Left lung (tissue), 10 donors: ENCODE results near the gene PHACTR3. TPM values are rescaled to one million over a fixed set of nuclear protein-coding genes. Genes with fewer than 3 reads are reported as not detected.

ENCODE experiments used
- ATAC-seq: fragments of 200-7000 bp; cut with Tn5 transposase; one replicate; pipeline ENCODE4 v1.9.1; 2020; ENCODE audit warnings: moderate library complexity
- DNase-seq, 4 donors: peaks; one replicate each; pipeline ENCODE4 v3.0.0-alpha.2; 2013 to 2020
- H3K27ac ChIP-seq, 2 donors: fragments of 200-600 bp; sonication (generic) in 1 of 2; one replicate each; pipeline versions ENCODE4 v1.5.0 to v1.8.0; 2020 to 2021
- H3K27me3 ChIP-seq, 2 donors: fragments of 200-600 bp; sonication (generic) in 1 of 2; one replicate each; pipeline versions ENCODE4 v1.5.0 to v1.8.0; 2020 to 2021
- H3K36me3 ChIP-seq, 2 donors: fragments of 200-600 bp; sonication (generic) in 1 of 2; one replicate each; pipeline versions ENCODE4 v1.5.0 to v1.8.0; 2020 to 2021
- H3K4me1 ChIP-seq, 2 donors: fragments of 200-600 bp; one replicate each; pipeline ENCODE4 v1.8.0; 2021
- H3K4me3 ChIP-seq, 2 donors: fragments of 200-600 bp; sonication (generic) in 1 of 2; one replicate each; pipeline versions ENCODE4 v1.5.0 to v1.8.0; 2020 to 2021; ENCODE audit warnings: mild to moderate bottlenecking in 1 of 2
- H3K9me3 ChIP-seq, 2 donors: fragments of 200-600 bp; sonication (generic) in 1 of 2; one replicate each; pipeline versions ENCODE4 v1.5.0 to v1.8.0; 2020 to 2021
- CTCF ChIP-seq, 2 donors: fragments of 200-600 bp; sonication (generic) in 1 of 2; IDR thresholded peaks; one replicate each; pipeline versions ENCODE4 v1.5.0 to v1.8.0; 2021; ENCODE audit warnings: antibody characterized with exemption in 2 of 2
- intact Hi-C, 2 donors: fragments of 100-400 bp; cut with DNase I; formaldehyde crosslinking; loops; one replicate each; pipeline versions ENCODE4 v1.11.2 to v1.14.2; 2022
- polyA plus RNA-seq, 6 donors: library from polyadenylated mRNA; unstranded; fragments of 120-200 nt; gene quantifications; one replicate each; pipeline ENCODE4 v1.2.1, GENCODE V29; 2013; ENCODE audit not compliant: insufficient read length in 6 of 6
- total RNA-seq, 2 donors: library from RNA; stranded (reverse); fragmentation: NEBNext Ultra II Directional; extraction: Animal tissue kit (Norgen Biotek cat#: 25700); gene quantifications; one replicate each; pipeline ENCODE4 v1.2.1, GENCODE V29; 2021
- donor health status: DM: no; HTN: yes; CAD: no.
- donor health status: DM: no; HTN: no; CAD: no.

Gene PHACTR3
- total and polyA plus RNA-seq, 8 donors: 3.5 to 14.5 (median 4.4) TPM

GRCh38 chr20:59774921-59775686 is 170.8 kb downstream of the PHACTR3 start:
- no peak for ATAC-seq
- H3K4me3 ChIP-seq: no peak overlapping the region

GRCh38 chr20:59775687-59776055 is 171.3 kb downstream of the PHACTR3 start:
- H3K4me3 ChIP-seq: no peak overlapping the region
- TF ChIP-seq CTCF (IDR thresholded peaks at IDR 0.05): no peak
- H3K27ac ChIP-seq: no peak overlapping the region
- no peaks in the 10 kb centered on the region for H3K9me3 ChIP-seq
- no peaks in the 10 kb centered on the region for H3K4me1 ChIP-seq
- DNase-seq: peak in 1 of 4 donors; percentile 39
- no peaks in the 10 kb centered on the region for H3K36me3 ChIP-seq
- no peak for ATAC-seq
- peaks cover 0 to 6% of the 10 kb centered on the region in 2 donors for H3K27me3 ChIP-seq
- intact Hi-C loops: no loop called here

More at GRCh38 chr20:59774921-59775686, 170.8 kb downstream of the PHACTR3 start:
- intact Hi-C loops: no loop called here
- no peak for TF ChIP-seq CTCF (IDR thresholded peaks at IDR 0.05)
- H3K27ac ChIP-seq: no peak overlapping the region
- H3K27me3 ChIP-seq: peaks cover 0 to 6% of the 10 kb centered on the region in 2 donors
- no peaks in the 10 kb centered on the region for H3K9me3 ChIP-seq
- H3K36me3 ChIP-seq: no peaks in the 10 kb centered on the region
- H3K4me1 ChIP-seq: no peaks in the 10 kb centered on the region
- peak in 1 of 4 donors; percentile 53 for DNase-seq

GRCh38 chr20:59776059-59776603 is 171.8 kb downstream of the PHACTR3 start:
- Histone ChIP-seq H3K4me3 (no peak overlapping the region), H3K36me3 (no peaks in the 10 kb centered on the region), H3K27me3 (peaks cover 0 to 6% of the 10 kb centered on the region in 2 donors), H3K27ac (no peak overlapping the region), H3K9me3 (no peaks in the 10 kb centered on the region), H3K4me1 (no peaks in the 10 kb centered on the region)
- intact Hi-C loops: no loop called here
- no peak for TF ChIP-seq CTCF (IDR thresholded peaks at IDR 0.05)
- ATAC-seq (no peak), DNase-seq (no peak)

GRCh38 chr20:59776626-59777330 is 172.4 kb downstream of the PHACTR3 start:
- Histone ChIP-seq H3K27me3 (peaks cover 0 to 6% of the 10 kb centered on the region in 2 donors), H3K4me1 (no peaks in the 10 kb centered on the region), H3K27ac (no peak overlapping the region), H3K36me3 (no peaks in the 10 kb centered on the region), H3K4me3 (no peak overlapping the region), H3K9me3 (no peaks in the 10 kb centered on the region)
- DNase-seq (no peak), ATAC-seq (no peak)
- TF ChIP-seq CTCF (IDR thresholded peaks at IDR 0.05): no peak
- intact Hi-C loops: no loop called here

GRCh38 chr20:59777331-59777725 is 173.0 kb downstream of the PHACTR3 start:
- no peaks in the 10 kb centered on the region for H3K9me3 ChIP-seq
- TF ChIP-seq CTCF (IDR thresholded peaks at IDR 0.05): no peak
- H3K27ac ChIP-seq: no peak overlapping the region
- intact Hi-C loops: no loop called here
- H3K4me1 ChIP-seq: no peaks in the 10 kb centered on the region
- no peaks in the 10 kb centered on the region for H3K36me3 ChIP-seq
- H3K4me3 ChIP-seq: no peak overlapping the region
- ATAC-seq: no peak
- no peak for DNase-seq
- peaks cover 0 to 9% of the 10 kb centered on the region in 2 donors for H3K27me3 ChIP-seq
